Left forelimb (tissue), 1 donor: Measurements from ENCODE around the gene VIPAS39.

ENCODE experiments used
- DNase-seq: peaks from one replicate; pipeline ENCODE4 v3.0.0-alpha.2; 2018; ENCODE audit warnings: low spot score

Gene VIPAS39

GRCh38 chr14:77406086-77406485, 51.3 kb downstream of the VIPAS39 start:
- DNase-seq: no peak

GRCh38 chr14:77403768-77404167, 53.6 kb downstream of the VIPAS39 start:
- DNase-seq: no peak

- no peak for DNase-seq
Measured at GRCh38 chr14:77400216-77400615, 57.2 kb downstream of the VIPAS39 start.

- no peak for DNase-seq
Measured at GRCh38 chr14:77390188-77390587, 67.2 kb downstream of the VIPAS39 start.

- DNase-seq: no peak
Measured at GRCh38 chr14:77378701-77379100, 78.7 kb downstream of the VIPAS39 start.

GRCh38 chr14:77377502-77377844, 79.9 kb downstream of the VIPAS39 start:
- no peak for DNase-seq

- DNase-seq: peak; percentile 93
Measured at GRCh38 chr14:77376771-77377501, 80.5 kb downstream of the VIPAS39 start, which contains the start of the genes SAMD15 and TMED8. TSS of gene SAMD15 (plus strand) at chr14:77377379. CDS start at chr14:77377419, 40 bp downstream. TSS of gene TMED8 (minus strand) at chr14:77377094. CDS start at chr14:77377053, 41 bp downstream.
